Activated CD4-positive, CD25-positive, alpha-beta regulatory T cell (primary cell): ENCODE results near the gene PEX14.
"Not testable (repeated sequence)": the region's sequence is repeated elsewhere in the genome, so short reads cannot be mapped to it uniquely, and the experiment has no call there.

Experiments used
- DNase-seq, 4 experiments: peaks; one replicate each; lab custom pipeline; 2025; lab: John Stamatoyannopoulos, UW

The PEX14 gene

GRCh38 chr1:10474613-10475507, at the start of gene PEX14:
Gene PEX14, plus strand, starts transcription at chr1:10474950. Its CDS starts 17 bp downstream, at chr1:10474967.
- peak; percentile 65 to 82 (median 65) for DNase-seq

- DNase-seq = not testable (repeated sequence)
Observed at GRCh38 chr1:10425826-10426534, 48.8 kb upstream of the PEX14 start.

- DNase-seq = not testable (repeated sequence)
Observed at GRCh38 chr1:10426535-10426848, 48.3 kb upstream of the PEX14 start.

- no peak for DNase-seq
Observed at GRCh38 chr1:10428984-10429383, 45.8 kb upstream of the PEX14 start.

GRCh38 chr1:10429868-10430215, 44.9 kb upstream of the PEX14 start:
- DNase-seq = no peak

- peak; percentile 81 to 88 (median 86) for DNase-seq
Observed at GRCh38 chr1:10430216-10431069, 44.3 kb upstream of the PEX14 start, which contains the start of gene CENPS. Gene CENPS, plus strand, starts transcription at chr1:10430433. Its CDS starts 85 bp downstream, at chr1:10430518.

GRCh38 chr1:10431070-10431730, 43.5 kb upstream of the PEX14 start:
- no peak for DNase-seq

GRCh38 chr1:10432910-10433700, 41.6 kb upstream of the PEX14 start:
- DNase-seq = no peak

- no peak for DNase-seq
Observed at GRCh38 chr1:10433790-10434189, 41.0 kb upstream of the PEX14 start.

GRCh38 chr1:10434590-10434989, 40.2 kb upstream of the PEX14 start:
- DNase-seq = no peak

GRCh38 chr1:10437052-10437451, 37.7 kb upstream of the PEX14 start:
- DNase-seq = no peak

GRCh38 chr1:10438677-10439163, 36.0 kb upstream of the PEX14 start:
- DNase-seq = no peak

GRCh38 chr1:10440305-10440704, 34.4 kb upstream of the PEX14 start:
- DNase-seq = no peak

GRCh38 chr1:10440794-10441193, 34.0 kb upstream of the PEX14 start:
- DNase-seq = no peak

- no peak for DNase-seq
Observed at GRCh38 chr1:10444248-10444647, 30.5 kb upstream of the PEX14 start.

- no peak for DNase-seq
Observed at GRCh38 chr1:10444795-10445397, 29.9 kb upstream of the PEX14 start.

- no peak for DNase-seq
Observed at GRCh38 chr1:10446790-10447422, 27.8 kb upstream of the PEX14 start.

GRCh38 chr1:10449751-10450150, 25.0 kb upstream of the PEX14 start, which contains the start of gene CORT:
Gene CORT, plus strand, starts transcription at chr1:10450031. Its CDS starts 193 bp downstream, at chr1:10450224.
- no peak for DNase-seq

GRCh38 chr1:10450156-10450814, 24.5 kb upstream of the PEX14 start:
- DNase-seq = no peak
